Mucosa of rectum (tissue), 2 donors: Measurements from ENCODE around the gene BMX.

Source experiments
- H3K27ac ChIP-seq, 2 donors: one replicate each; pipeline ENCODE4 v1.7.0; 2013; ENCODE audit warnings: inconsistent platforms in 2 of 2, low read depth in 2 of 2, low read length in 2 of 2
- H3K27me3 ChIP-seq, 2 donors: one replicate each; pipeline ENCODE4 v1.7.0; 2013; ENCODE audit warnings: low read length in 2 of 2; ENCODE audit not compliant: control insufficient read depth in 2 of 2, insufficient read depth in 2 of 2
- H3K36me3 ChIP-seq, 2 donors: one replicate each; pipeline ENCODE4 v1.7.0; 2013; ENCODE audit warnings: low read length in 2 of 2; ENCODE audit not compliant: control insufficient read depth in 2 of 2, insufficient read depth in 2 of 2
- H3K4me1 ChIP-seq, 2 donors: one replicate each; pipeline ENCODE4 v1.7.0; 2013; ENCODE audit warnings: low read length in 2 of 2, mild to moderate bottlenecking in 1 of 2; ENCODE audit not compliant: control insufficient read depth in 2 of 2, insufficient read depth in 2 of 2
- H3K4me3 ChIP-seq, 2 donors: one replicate each; pipeline ENCODE4 v1.7.0; 2013; ENCODE audit warnings: low read length in 2 of 2
- H3K9ac ChIP-seq, 2 donors: one replicate each; pipeline ENCODE4 v1.7.0; 2013; ENCODE audit warnings: low read length in 2 of 2, low read depth in 1 of 2, mild to moderate bottlenecking in 1 of 2
- H3K9me3 ChIP-seq, 2 donors: one replicate each; pipeline ENCODE4 v1.7.0; 2013; ENCODE audit warnings: low read length in 2 of 2; ENCODE audit not compliant: control insufficient read depth in 2 of 2
- donor health status: healthy.
- donor health status: Normal muscosa, but diverticular disease.

BMX gene

DNA sequence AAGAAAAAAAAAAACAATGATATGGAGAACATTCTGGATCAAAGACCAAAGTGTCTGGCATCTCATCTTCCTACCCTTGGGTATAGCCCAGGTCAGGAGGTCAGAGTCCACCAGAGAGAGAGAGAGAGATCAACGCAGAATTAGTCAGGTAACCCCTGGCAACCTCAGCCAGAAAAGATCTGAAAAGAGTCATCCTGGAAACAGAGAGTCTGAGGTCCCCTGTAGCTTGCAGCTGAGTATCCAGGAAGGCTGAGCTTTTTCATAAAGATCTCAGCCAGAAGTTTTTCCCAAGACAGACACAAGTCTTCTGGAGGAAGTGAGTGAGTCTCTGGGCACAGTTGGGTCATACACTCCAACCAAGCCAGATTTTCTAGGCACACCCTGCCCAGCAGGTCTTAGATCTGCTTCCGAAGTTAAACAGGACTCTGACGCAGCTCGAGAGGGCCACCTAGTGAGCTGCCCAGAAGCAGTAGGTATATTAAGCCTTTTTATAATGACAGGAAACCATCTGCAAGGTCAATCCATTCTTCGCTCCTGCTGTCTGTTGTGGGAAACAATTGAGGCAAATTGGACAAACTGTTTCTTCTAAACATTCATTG, 64.5 kb downstream of the BMX start:
- Histone ChIP-seq H3K4me1 (no peaks in the 10 kb centered on the region), H3K9ac (no peak overlapping the region), H3K36me3 (no peaks in the 10 kb centered on the region), H3K27ac (no peak overlapping the region), H3K4me3 (no peak overlapping the region), H3K9me3 (no peaks in the 10 kb centered on the region), H3K27me3 (peaks cover 5 to 11% of the 10 kb centered on the region in 2 donors)

GRCh38 chrX:15566244-15566643, 65.6 kb downstream of the BMX start:
- Histone ChIP-seq H3K9me3 (no peaks in the 10 kb centered on the region), H3K27me3 (peaks cover 0 to 11% of the 10 kb centered on the region in 2 donors), H3K27ac (no peak overlapping the region), H3K4me3 (no peak overlapping the region), H3K4me1 (no peaks in the 10 kb centered on the region), H3K9ac (no peak overlapping the region), H3K36me3 (no peaks in the 10 kb centered on the region)

- Histone ChIP-seq H3K27ac (no peak overlapping the region), H3K9ac (no peak overlapping the region), H3K4me3 (no peak overlapping the region), H3K36me3 (no peaks in the 10 kb centered on the region), H3K4me1 (no peaks in the 10 kb centered on the region), H3K9me3 (no peaks in the 10 kb centered on the region), H3K27me3 (peaks cover 0 to 11% of the 10 kb centered on the region in 2 donors)
These were observed 66.7 kb downstream of the BMX start for GRCh38 chrX:15567267-15567666.

- H3K9me3 ChIP-seq = no peaks in the 10 kb centered on the region
- no peaks in the 10 kb centered on the region for H3K4me1 ChIP-seq
- H3K27me3 ChIP-seq = peaks cover 0 to 11% of the 10 kb centered on the region in 2 donors
- H3K27ac ChIP-seq = no peak overlapping the region
- no peak overlapping the region for H3K4me3 ChIP-seq
- no peak overlapping the region for H3K9ac ChIP-seq
- H3K36me3 ChIP-seq = no peaks in the 10 kb centered on the region
These were observed 67.4 kb downstream of the BMX start for GRCh38 chrX:15567886-15568616.

GRCh38 chrX:15570145-15570544, 69.5 kb downstream of the BMX start:
- Histone ChIP-seq H3K4me1 (no peaks in the 10 kb centered on the region), H3K27ac (no peak overlapping the region), H3K4me3 (no peak overlapping the region), H3K9me3 (no peaks in the 10 kb centered on the region), H3K27me3 (peaks cover 3 to 11% of the 10 kb centered on the region in 2 donors), H3K9ac (no peak overlapping the region), H3K36me3 (no peaks in the 10 kb centered on the region)

DNA sequence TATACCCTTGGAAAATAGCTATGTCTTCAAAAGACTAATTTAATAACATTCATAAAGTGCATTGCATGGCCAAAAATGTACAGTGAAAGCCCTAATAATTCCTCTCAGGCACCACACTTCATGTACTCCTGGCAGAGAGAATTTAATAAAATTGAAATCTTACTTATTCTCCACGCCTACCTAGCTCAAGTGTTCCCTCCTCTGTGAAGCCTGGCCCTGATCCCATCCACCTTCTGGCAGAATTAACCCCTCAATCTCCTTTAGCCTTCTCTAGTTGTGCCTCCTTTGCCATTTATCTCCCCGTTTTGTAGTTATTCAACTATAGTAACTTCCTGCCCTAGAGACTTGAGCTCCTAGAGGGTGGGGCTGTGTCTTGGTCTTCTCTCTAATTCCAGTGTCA, 73.4 kb downstream of the BMX start:
- Histone ChIP-seq H3K27ac (no peak overlapping the region), H3K4me3 (no peak overlapping the region), H3K9ac (no peak overlapping the region), H3K4me1 (no peaks in the 10 kb centered on the region), H3K27me3 (peaks cover 3 to 8% of the 10 kb centered on the region in 2 donors), H3K36me3 (no peaks in the 10 kb centered on the region), H3K9me3 (no peaks in the 10 kb centered on the region)

DNA sequence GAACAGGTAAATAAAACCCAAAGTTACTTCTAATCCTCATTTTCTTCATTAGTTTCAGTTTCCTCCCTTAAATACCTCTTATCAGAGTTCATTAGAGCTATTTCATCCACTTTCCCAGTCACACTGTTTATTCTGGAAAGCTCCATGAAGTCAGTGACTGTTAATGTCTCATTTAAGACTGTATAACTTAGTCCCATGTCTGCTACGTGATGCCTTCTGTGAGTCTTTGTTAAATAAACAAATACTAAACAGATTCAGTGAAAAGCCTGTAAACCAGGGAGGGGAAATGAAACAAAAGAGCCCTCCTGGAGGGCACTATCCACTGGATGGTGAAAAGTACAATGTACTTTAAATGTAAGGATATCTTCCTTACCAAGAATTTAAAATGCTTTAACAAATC, 75.4 kb downstream of the BMX start:
- H3K4me3 ChIP-seq = no peak overlapping the region
- H3K27me3 ChIP-seq = peaks cover 3 to 8% of the 10 kb centered on the region in 2 donors
- H3K36me3 ChIP-seq = no peaks in the 10 kb centered on the region
- no peak overlapping the region for H3K27ac ChIP-seq
- H3K4me1 ChIP-seq = peaks cover 0 to 3% of the 10 kb centered on the region in 2 donors
- H3K9ac ChIP-seq = no peak overlapping the region
- H3K9me3 ChIP-seq = no peaks in the 10 kb centered on the region

- Histone ChIP-seq H3K36me3 (no peaks in the 10 kb centered on the region), H3K4me1 (peaks cover 0 to 3% of the 10 kb centered on the region in 2 donors), H3K27me3 (peaks cover 0 to 17% of the 10 kb centered on the region in 2 donors), H3K9ac (no peak overlapping the region), H3K4me3 (no peak overlapping the region), H3K27ac (peak overlapping the region; percentile 35 to 52), H3K9me3 (no peaks in the 10 kb centered on the region)
These were observed 79.5 kb downstream of the BMX start for GRCh38 chrX:15579778-15580747.

- H3K9me3 ChIP-seq = no peaks in the 10 kb centered on the region
- H3K9ac ChIP-seq = no peak overlapping the region
- H3K4me3 ChIP-seq = no peak overlapping the region
- no peaks in the 10 kb centered on the region for H3K36me3 ChIP-seq
- no peaks in the 10 kb centered on the region for H3K4me1 ChIP-seq
- H3K27me3 ChIP-seq = peaks cover 6 to 14% of the 10 kb centered on the region in 2 donors
- no peak overlapping the region for H3K27ac ChIP-seq
These were observed 93.8 kb downstream of the BMX start for GRCh38 chrX:15594371-15594770.

DNA sequence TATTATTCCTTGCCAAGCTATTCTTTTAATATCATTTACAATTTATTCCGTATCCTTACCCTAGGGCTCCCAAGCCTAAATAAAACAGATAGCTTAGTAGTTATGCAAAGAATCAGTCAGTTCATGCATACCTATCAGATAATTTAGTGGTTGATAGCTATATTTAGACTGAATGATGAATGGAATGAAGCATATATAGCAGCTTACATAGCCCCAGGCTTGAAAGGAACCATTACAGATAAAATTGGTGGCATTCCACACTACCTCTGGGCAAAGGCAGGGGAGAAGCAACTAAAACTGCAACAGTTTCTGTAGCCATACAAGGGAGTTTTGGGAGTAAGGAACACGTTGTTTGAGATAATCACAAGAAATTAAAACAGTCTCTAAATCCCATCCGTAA, 97.4 kb downstream of the BMX start:
- Histone ChIP-seq H3K27ac (no peak overlapping the region), H3K4me3 (no peak overlapping the region), H3K9ac (no peak overlapping the region), H3K36me3 (no peaks in the 10 kb centered on the region), H3K4me1 (no peaks in the 10 kb centered on the region), H3K27me3 (peaks cover 3 to 12% of the 10 kb centered on the region in 2 donors), H3K9me3 (no peaks in the 10 kb centered on the region)
